ENCODE measurements around the gene KCNK10. TPM values are rescaled to one million over a fixed set of nuclear protein-coding genes. Genes with fewer than 3 reads are reported as not detected.

The KCNK10 gene
- total RNA-seq, 2 donors from 2014 or later: not detected

DNA sequence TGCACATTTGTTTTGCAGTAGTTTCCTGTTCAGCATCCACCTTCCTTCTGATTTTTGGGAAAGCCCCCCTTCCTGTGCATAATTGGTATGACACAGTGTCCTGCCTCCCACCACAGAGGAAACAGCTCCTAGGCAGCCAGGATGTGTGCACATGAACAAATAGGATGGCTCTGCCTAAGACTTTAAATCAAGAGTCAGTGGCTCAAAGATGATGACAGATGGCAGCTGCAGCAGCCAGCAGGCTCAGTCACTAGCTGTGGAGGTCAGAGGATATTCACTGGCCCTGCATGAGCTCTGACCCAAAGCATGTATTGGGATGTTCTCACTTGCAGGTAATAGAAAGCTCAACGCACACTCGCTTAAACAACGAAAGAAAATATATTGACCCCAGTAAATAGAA is 90.3 kb downstream of the KCNK10 start:
- H3K4me3 ChIP-seq: no peak overlapping the region
- ATAC-seq (ENCODE audit: insufficient number of reproducible peaks, low FRiP score, low read depth) (no peak), DNase-seq (ENCODE audit: low spot score) (no peak)
- no peaks in the 10 kb centered on the region for H3K4me1 ChIP-seq (ENCODE audit: control insufficient read depth in 1 of 2, low read depth in 2 of 2)
- TF ChIP-seq, protein P1, sequence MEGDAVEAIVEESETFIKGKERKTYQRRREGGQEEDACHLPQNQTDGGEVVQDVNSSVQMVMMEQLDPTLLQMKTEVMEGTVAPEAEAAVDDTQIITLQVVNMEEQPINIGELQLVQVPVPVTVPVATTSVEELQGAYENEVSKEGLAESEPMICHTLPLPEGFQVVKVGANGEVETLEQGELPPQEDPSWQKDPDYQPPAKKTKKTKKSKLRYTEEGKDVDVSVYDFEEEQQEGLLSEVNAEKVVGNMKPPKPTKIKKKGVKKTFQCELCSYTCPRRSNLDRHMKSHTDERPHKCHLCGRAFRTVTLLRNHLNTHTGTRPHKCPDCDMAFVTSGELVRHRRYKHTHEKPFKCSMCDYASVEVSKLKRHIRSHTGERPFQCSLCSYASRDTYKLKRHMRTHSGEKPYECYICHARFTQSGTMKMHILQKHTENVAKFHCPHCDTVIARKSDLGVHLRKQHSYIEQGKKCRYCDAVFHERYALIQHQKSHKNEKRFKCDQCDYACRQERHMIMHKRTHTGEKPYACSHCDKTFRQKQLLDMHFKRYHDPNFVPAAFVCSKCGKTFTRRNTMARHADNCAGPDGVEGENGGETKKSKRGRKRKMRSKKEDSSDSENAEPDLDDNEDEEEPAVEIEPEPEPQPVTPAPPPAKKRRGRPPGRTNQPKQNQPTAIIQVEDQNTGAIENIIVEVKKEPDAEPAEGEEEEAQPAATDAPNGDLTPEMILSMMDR (IDR thresholded peaks at IDR 0.05): no peak
- H3K9me3 ChIP-seq: no peaks in the 10 kb centered on the region
- no peaks in the 10 kb centered on the region for H3K27me3 ChIP-seq (replicated peaks; ENCODE audit: insufficient read depth)
- H3K27ac ChIP-seq: no peak overlapping the region
- no peaks in the 10 kb centered on the region for H3K36me3 ChIP-seq

DNA sequence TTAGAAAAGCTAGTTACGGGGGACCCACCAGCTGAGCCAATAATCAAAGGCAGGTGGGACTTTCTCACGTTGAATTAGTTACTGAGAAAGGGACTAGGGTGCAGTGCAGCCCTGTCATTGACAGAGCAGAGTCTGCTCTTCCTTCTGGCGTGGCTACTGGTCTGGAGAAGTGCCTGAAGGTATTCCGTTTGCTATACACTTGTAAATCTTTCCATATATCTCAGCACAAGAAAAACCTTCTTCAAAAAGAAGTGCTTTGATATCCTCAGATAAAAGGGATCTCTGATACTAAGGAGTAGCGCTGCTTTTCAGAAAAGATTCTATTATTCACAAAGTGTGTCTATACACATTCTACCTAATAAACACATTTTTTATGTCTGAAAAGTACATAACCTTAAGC is 91.5 kb downstream of the KCNK10 start:
- ATAC-seq (ENCODE audit: insufficient number of reproducible peaks, low FRiP score, low read depth): no peak
- no peaks in the 10 kb centered on the region for H3K4me1 ChIP-seq (ENCODE audit: control insufficient read depth in 1 of 2, low read depth in 2 of 2)
- H3K36me3 ChIP-seq: no peaks in the 10 kb centered on the region
- no peak for DNase-seq (ENCODE audit: low spot score)
- H3K27ac ChIP-seq: no peak overlapping the region
- TF ChIP-seq, protein P1 (IDR thresholded peaks at IDR 0.05): no peak
- H3K9me3 ChIP-seq: no peaks in the 10 kb centered on the region
- H3K4me3 ChIP-seq: no peak overlapping the region
- no peaks in the 10 kb centered on the region for H3K27me3 ChIP-seq (replicated peaks; ENCODE audit: insufficient read depth)

DNA sequence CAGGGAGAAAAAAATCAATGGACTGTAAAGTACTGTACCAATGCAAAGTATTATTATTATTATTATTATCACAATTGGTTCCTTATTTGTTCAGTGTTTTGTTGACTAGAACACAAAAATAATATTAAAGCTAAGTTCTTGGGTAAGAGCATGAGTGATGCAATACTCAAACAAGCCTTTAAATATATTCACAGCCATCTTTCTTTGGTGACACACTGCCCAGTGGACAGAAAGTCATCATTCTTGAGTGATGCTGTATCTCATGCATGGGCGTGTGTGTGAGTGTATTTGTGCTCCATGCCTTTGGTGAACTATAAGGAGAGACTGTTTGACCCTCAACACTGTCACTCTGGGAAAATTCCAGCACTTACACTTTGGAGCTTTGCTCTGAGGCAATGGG is 93.6 kb downstream of the KCNK10 start:
- H3K4me1 ChIP-seq (ENCODE audit: control insufficient read depth in 1 of 2, low read depth in 2 of 2): no peaks in the 10 kb centered on the region
- no peak overlapping the region for H3K4me3 ChIP-seq
- H3K9me3 ChIP-seq: no peaks in the 10 kb centered on the region
- no peak overlapping the region for H3K27ac ChIP-seq
- ATAC-seq (ENCODE audit: insufficient number of reproducible peaks, low FRiP score, low read depth) (no peak), DNase-seq (ENCODE audit: low spot score) (no peak)
- H3K36me3 ChIP-seq: no peaks in the 10 kb centered on the region
- H3K27me3 ChIP-seq (replicated peaks; ENCODE audit: insufficient read depth): no peaks in the 10 kb centered on the region
- TF ChIP-seq, protein P1 (IDR thresholded peaks at IDR 0.05): no peak

DNA sequence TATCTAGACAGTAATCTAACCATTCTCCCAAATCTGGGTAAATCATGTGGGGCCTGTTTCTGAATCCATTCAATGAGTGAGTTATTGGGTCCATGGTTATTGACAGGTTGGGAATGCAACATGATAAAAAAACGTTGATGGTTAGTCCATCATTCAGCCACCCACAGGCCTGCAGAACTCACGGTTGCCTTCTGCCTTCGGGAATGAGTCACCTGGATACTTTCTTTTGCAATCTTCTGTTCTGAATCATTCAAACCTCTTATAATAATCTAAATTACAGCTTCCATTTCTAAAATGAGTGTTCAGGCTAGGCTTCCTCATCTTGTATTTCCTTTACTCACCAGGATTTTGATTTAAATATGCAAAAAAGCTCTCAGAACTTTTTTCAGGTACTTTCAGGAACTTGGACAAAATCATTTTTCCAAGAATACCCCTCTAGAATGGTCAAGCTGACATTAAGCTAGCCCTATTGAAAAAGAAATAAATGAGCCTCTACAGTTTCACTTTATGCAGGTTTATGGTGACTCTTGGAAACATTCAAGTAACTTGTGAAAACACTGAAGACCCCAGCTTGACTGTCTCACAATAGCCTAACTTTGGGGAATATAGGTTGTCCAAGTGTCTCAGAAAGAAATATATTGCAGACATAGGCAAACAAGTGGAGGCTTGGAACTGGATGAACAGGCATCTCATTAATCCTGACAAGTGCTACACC is 94.4 kb downstream of the KCNK10 start:
- no peak for DNase-seq (ENCODE audit: low spot score)
- TF ChIP-seq, protein P1 (IDR thresholded peaks at IDR 0.05): no peak
- Histone ChIP-seq H3K27ac (no peak overlapping the region), H3K36me3 (no peaks in the 10 kb centered on the region), H3K9me3 (no peaks in the 10 kb centered on the region), H3K4me1 (ENCODE audit: control insufficient read depth in 1 of 2, low read depth in 2 of 2) (no peaks in the 10 kb centered on the region), H3K4me3 (no peak overlapping the region), H3K27me3 (replicated peaks; ENCODE audit: insufficient read depth) (no peaks in the 10 kb centered on the region)
- ATAC-seq (ENCODE audit: insufficient number of reproducible peaks, low FRiP score, low read depth): no peak

DNA sequence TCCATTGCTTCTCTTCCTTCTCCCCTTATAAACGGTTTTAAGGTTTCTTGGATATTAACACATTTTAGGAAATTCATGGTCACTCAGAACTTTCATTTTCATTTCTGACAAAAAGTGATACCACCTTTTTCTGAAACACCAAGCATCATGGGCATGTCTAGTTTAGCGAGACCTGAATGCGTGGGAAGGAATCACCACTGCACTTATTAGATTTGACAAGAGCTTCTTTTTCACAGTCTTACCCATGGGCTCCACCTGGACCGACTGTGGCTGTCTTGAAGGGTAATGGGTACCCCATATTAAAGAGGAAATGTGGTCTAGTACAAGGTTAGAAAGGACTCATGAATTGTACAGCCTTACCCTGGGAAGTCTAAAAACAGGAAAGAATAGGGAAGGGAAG is 95.4 kb downstream of the KCNK10 start:
- Histone ChIP-seq H3K27me3 (replicated peaks; ENCODE audit: insufficient read depth) (no peaks in the 10 kb centered on the region), H3K4me1 (ENCODE audit: control insufficient read depth in 1 of 2, low read depth in 2 of 2) (no peaks in the 10 kb centered on the region), H3K27ac (no peak overlapping the region), H3K36me3 (no peaks in the 10 kb centered on the region), H3K9me3 (peaks cover 6% of the 10 kb centered on the region), H3K4me3 (no peak overlapping the region)
- no peak for DNase-seq (ENCODE audit: low spot score)
- TF ChIP-seq, protein P1 (IDR thresholded peaks at IDR 0.05): no peak
- ATAC-seq (ENCODE audit: insufficient number of reproducible peaks, low FRiP score, low read depth): no peak
